GM19099 (cell line): ENCODE measurements around the gene LIMS2.

Experiments
- POLR2A ChIP-seq: IDR thresholded peaks from 3 replicates; pipeline ENCODE4 v1.6.1; 2011; ENCODE audit warnings: low read depth; ENCODE audit not compliant: insufficient read length; ENCODE audit errors: extremely low read depth

The LIMS2 gene

GRCh38 chr2:127650041-127650784 is 25.1 kb downstream of the LIMS2 start:
- TF ChIP-seq POLR2A, result no peak

DNA sequence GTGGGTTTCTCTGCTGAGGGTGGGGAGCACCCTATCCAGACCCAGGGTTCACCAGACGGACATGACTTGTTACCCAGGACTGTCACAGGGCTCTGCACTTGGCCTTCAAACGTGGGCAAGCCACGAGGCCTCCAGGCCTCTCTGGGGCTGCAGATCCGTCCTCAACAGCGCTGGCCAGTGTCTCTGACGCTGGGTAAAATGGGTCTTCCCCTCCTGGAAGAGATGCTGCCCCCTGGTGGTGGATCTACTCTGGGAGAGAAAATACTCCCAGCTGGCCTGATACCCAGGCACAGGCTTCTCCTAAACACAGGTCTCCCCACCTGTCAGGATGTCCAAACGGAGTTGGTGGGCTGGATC is 25.7 kb downstream of the LIMS2 start:
- no peak for TF ChIP-seq POLR2A

DNA sequence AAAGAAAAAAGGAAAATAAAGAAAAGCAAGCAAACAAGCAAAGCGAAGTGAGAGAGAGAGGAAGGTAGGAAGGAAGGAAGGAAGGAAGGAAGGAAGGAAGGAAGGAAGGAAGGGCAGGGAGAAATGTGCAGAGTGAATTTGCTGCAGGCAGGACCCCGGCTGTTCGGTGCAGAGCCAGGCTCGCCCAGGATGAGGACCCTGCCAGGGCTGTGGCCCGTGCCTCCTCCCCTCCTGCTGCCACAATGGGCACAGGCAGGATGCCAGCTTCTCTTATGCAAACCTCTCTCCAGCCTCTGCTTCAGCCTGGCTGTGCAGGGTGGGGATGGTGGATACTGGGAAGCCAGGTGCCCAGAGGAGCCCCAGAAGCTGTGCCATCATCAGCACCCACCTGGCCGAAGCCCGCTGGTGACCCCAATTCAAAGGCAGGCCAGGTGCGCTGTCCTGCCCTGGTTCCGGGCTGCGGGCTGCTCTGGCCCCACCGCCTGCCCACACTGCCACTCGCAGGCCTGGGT is 26.2 kb downstream of the LIMS2 start:
- TF ChIP-seq POLR2A, result no peak

DNA sequence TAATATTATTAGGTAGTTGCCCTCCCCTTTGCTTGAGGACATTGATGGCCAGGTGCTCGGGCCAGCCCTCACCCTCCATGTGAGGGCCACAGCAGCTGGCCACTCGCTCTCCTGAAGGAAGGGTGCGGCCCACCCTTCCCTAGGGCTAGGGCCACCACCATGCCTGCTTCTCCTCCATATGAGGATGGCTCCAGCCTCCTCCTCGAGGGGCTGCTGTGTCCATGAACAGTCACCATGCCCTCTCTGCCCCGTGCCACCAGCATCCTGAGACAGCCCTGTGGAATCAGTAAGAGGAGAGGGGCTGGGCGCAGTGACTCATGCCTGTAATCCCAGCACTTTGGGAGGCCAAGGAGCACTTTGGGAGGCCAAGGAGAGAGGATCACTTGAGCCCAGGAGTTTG is 27.0 kb downstream of the LIMS2 start:
- TF ChIP-seq POLR2A, result no peak

- no peak for TF ChIP-seq POLR2A
Measured at GRCh38 chr2:127647242-127648190, 27.8 kb downstream of the LIMS2 start.

- no peak for TF ChIP-seq POLR2A
Measured at GRCh38 chr2:127646487-127647241, 28.7 kb downstream of the LIMS2 start.

- TF ChIP-seq POLR2A, result no peak
Measured at GRCh38 chr2:127645395-127646291, 29.7 kb downstream of the LIMS2 start, which contains the start of gene GPR17. TSS of gene GPR17 (plus strand) at chr2:127646153. CDS start at chr2:127650736, 4,583 bp downstream.

DNA sequence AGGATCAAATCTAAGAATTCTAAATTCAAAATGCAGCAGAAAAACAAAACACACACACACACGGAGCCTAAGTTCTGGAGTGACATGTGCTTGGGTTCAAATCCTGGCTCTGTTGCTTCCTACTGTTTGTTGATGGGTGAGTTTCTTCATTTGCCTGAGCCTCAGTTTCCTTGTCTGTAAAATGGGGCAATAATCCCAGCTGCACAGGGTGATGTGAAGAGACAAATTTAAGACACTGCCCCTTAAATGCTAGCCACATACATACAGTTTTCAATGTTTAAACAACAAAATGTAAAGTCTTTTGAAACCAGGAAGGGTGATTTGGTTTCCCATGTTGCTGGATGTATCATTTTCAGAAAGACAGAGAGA is 30.3 kb downstream of the LIMS2 start:
- TF ChIP-seq POLR2A, result no peak

DNA sequence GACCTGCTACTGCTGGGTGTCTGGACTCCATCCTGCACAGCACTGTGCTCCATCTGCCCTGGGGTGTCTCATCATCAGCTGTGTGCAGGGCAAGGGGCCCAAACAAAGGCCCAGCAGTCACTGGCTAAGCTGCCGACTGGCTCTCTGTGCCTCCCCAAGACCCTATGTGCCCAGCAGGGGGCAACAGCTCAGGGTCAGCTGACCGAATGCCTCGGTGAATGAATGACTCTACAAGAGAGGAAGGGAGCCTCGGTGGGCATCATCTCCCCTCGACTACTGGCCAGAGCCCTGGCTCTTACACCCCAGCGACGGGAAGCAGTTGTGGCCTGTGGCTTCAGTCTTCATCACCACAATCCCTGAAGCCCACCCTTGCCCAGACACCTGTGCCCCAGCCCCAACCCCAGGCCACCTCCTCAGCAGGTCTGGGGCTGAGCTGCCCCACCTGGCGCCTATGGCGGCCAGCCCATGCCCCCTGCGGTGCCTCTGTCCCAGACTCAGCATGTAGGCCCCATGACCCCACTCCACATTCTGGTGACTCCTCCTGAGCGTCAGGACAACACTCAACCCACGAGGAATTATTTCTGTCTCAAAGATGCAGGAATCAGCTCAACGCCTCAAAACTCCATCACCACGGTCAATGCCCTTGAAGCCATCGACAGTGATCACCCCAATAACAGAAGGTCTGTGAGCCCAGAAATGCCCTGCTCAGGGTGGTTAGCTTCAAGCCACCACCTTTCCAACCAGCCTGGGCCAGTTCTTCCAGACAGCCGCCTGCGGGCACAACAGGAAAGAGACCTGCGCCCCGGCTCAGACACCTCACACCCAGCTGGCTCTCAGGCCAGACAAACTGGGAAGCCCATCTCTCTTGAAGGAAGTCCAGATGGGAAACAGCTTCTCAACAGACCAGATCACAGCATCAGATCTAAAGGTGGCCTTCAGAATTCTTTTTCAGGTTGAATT is 31.0 kb downstream of the LIMS2 start:
- no peak for TF ChIP-seq POLR2A

- no peak for TF ChIP-seq POLR2A
Measured at GRCh38 chr2:127643439-127644065, 31.8 kb downstream of the LIMS2 start.

DNA sequence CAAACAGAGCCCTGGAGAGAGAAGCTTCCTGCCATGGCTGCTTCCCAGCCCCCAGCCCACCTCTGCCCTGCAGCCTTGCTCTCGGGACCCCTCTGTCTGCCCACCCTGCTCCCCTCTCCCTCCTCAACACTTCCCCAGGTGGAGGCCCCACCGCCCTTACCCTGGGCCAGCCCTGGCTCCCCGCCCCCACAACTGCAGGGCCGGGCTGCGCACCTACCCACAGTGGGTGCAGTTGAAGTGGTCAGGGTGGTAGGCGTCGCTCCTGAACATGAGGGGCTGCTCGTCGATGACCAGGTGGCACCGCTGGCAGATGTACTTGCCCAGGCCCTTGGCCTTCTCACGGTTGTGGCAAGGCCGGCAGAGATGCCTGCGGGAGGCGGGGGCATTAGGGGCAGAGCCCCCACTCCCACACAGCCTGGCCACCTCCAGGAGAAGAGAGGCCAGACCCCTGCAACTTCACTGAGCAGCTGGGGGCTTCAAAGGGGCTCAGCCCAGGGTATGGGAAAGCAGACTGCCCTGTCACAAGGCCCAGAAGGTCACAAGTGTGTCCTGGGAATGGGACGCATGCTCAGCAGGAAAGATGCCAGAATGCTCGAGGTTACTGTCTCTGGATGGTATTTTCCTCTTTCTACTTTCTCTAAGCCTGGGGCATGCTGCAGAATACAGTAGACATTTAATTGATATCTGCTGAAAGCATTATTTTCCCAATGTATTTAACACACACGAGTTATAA is 32.5 kb downstream of the LIMS2 start:
- no peak for TF ChIP-seq POLR2A
